ENCODE results near the gene EVA1C.

- TF ChIP-seq POLR2AphosphoS5 (IDR thresholded peaks at IDR 0.05) (no peak), CTCF (IDR thresholded peaks at IDR 0.05) (no peak), POLR2A (IDR thresholded peaks at IDR 0.05) (no peak)
These were observed 35.0 kb upstream of the EVA1C start for GRCh38 chr21:32377506-32377905.
